ENCODE measurements around the gene ERFE.

ERFE gene

DNA sequence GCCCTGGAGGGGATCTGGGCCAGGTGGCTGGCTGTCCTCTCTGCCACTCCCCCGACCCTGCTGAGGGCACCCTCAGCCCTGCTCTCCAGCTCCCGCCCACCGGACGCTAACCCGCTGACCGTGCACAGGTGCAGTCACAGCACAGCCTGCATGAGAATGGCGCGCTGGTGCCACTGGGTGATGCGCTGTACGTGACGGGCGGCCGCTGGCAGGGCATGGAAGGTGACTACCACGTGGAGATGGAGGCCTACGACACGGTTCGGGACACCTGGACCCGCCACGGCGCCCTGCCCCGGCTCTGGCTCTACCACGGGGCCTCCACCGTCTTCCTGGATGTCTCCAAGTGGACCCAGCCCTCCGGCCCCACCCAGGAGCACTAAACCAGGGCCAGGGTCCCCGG is 8.1 kb upstream of the ERFE start:
- DNase-seq (ENCODE audit: extremely low spot score) = no peak

DNA sequence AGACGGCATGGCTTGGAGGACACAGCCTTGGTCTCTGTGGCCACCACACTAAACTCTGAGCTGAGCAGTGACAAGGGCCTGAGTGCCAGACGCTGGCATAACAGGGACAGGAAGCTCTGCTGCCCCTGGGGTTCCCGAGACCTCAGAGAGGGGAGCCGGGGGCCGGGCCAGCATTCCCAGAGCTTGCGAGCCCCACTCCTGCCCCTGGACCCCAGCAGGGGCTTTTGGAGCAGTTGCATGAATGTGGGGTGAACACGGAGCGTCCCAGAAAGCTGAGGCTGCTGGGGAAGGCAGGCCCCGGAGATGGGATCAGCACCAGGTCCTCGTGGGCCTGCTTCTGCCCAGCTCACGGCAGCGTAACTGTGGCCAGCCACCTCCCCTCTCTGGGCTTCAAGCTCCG is 7.6 kb upstream of the ERFE start:
- no peak for DNase-seq (ENCODE audit: extremely low spot score)
- POLR2A ChIA-PET = no interaction called here
- CTCF ChIA-PET = interaction anchor here (0.9 kb wide), 1 partner anchor 12 kb away, joined by 3 read pairs; no protein-coding TSS in a partner anchor
- TF ChIP-seq, protein P1, sequence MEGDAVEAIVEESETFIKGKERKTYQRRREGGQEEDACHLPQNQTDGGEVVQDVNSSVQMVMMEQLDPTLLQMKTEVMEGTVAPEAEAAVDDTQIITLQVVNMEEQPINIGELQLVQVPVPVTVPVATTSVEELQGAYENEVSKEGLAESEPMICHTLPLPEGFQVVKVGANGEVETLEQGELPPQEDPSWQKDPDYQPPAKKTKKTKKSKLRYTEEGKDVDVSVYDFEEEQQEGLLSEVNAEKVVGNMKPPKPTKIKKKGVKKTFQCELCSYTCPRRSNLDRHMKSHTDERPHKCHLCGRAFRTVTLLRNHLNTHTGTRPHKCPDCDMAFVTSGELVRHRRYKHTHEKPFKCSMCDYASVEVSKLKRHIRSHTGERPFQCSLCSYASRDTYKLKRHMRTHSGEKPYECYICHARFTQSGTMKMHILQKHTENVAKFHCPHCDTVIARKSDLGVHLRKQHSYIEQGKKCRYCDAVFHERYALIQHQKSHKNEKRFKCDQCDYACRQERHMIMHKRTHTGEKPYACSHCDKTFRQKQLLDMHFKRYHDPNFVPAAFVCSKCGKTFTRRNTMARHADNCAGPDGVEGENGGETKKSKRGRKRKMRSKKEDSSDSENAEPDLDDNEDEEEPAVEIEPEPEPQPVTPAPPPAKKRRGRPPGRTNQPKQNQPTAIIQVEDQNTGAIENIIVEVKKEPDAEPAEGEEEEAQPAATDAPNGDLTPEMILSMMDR (IDR thresholded peaks at IDR 0.05; ENCODE audit: control extremely low read depth, extremely low read depth, low read depth, missing control alignments) = no peak

More for the DNA sequence above, 8.1 kb upstream of the ERFE start:
- TF ChIP-seq, protein P1 (IDR thresholded peaks at IDR 0.05; ENCODE audit: control extremely low read depth, extremely low read depth, low read depth, missing control alignments) = no peak
- CTCF ChIA-PET = no interaction called here
- POLR2A ChIA-PET = no interaction called here

GRCh38 chr2:238151628-238152235 is 7.0 kb upstream of the ERFE start:
- ChIA-PET POLR2A (no interaction called here), CTCF (interaction anchor here (0.9 to 1.2 kb wide), 2 partner anchors 11 to 12 kb away, joined by 3 read pairs; no protein-coding TSS in a partner anchor)
- TF ChIP-seq, protein P1 (IDR thresholded peaks at IDR 0.05; ENCODE audit: control extremely low read depth, extremely low read depth, low read depth, missing control alignments) = no peak
- no peak for DNase-seq (ENCODE audit: extremely low spot score)

DNA sequence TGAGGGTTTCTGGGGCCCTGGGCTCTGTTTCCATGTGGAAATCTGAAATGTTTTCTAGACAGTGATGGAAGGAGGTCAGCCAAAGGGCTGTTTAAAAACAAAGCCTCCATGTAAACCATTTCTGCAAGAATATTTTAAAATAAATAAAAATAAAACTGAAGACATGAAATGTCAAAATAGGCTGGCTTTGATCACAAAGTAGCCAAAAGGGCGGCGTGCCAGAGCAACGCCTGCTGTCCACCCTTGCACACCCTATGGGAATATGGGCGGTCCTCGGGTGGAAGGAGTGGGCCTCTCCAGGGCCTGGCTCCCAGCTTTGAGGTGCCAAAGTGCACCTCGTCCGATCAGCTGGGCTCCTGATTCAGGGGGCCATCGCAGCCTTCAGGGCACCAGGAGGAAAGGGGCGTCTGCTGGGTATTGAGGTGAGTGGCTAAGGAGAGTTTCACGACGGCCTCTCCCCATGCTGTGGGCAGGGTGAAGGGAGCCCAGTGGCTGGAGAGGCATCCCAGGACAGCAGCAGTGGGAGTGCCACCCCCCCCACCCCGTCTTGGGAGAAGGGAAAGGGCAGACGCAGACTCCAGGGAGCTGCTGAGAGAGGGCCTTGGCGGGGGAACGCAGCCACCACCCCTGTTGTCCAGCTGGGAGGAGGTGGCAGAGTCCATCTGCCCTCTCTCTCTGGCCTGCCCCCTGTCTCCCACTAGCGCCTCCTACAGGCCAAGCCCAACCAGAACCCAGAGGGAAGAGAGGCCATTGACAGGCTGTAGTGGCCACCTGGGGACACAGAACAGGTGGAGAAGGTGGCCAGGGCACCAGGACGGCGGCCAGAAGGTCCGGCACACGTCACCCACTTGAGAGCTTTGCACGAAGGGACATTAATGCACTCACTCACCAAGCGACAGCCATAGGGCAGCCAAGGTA is 5.7 kb upstream of the ERFE start:
- TF ChIP-seq, protein P1 (IDR thresholded peaks at IDR 0.05; ENCODE audit: control extremely low read depth, extremely low read depth, low read depth, missing control alignments) = no peak
- CTCF ChIA-PET = interaction anchor here (1.2 kb wide), 1 partner anchor 12 kb away, joined by 3 read pairs; no protein-coding TSS in a partner anchor
- POLR2A ChIA-PET = no interaction called here

DNA sequence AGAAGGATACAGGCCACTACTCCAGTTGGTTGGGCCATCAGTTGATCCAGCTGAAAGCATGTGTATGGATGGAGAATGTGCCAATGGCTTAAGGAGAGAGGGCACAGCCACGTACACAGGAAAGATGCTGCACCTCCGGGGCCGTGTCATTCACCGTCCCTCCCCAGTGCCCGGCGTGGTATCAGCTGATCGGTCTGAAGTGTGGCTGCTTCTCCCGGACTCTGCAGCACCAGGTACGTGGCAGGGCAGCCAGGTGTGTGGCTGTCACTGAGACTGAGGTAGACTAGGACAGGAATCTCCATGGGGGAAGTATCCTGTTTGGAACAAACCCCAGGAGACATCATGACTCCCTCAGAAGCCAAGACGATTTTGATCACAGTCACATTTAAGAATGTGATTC is 4.2 kb upstream of the ERFE start:
- CTCF ChIA-PET = interaction anchor here (1.8 kb wide), 1 partner anchor 15 kb away, joined by 9 read pairs; the partner anchor contains the start of gene KLHL30
- POLR2A ChIA-PET = interaction anchor here (0.6 kb wide), 1 partner anchor 37 kb away, joined by 5 read pairs; no protein-coding TSS in a partner anchor
- no peak for DNase-seq (ENCODE audit: extremely low spot score)
- TF ChIP-seq, protein P1 (IDR thresholded peaks at IDR 0.05; ENCODE audit: control extremely low read depth, extremely low read depth, low read depth, missing control alignments) = no peak

More for the DNA sequence above, 5.7 kb upstream of the ERFE start:
- no peak for DNase-seq (ENCODE audit: extremely low spot score)

DNA sequence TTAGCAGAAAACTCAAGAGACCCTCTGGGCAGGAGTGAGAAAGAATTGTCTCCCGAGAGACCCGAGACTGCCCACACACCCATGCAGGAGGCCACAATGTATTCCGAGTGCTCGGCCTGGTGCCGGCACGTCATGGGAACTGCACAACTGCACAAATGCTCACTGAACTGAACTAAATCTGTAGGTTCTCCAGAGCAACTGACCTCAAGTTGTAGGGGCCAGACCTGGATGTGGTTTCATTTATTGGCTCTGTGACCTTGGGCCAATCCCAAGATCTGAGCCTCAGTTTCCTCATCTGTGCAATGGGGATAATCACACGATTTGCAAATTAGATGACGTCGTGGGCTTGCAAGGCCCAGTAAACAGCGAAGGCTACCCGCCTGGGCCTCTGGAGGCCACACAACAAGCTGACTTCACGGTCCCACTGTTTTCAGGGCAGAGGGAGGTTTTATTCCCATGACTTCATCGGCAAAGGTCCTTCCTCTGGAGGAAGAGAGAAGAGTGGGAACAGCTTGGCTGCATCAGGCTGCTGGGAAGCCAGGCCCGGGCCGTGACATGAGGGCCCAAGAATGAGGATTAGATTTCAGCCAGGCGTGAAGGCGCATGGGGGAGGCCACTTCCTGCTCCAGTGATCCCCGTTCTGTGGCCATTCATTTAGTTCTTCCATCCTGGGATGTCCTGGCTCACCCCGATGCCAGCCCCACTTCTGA is 3.6 kb upstream of the ERFE start:
- TF ChIP-seq, protein P1 (IDR thresholded peaks at IDR 0.05; ENCODE audit: control extremely low read depth, extremely low read depth, low read depth, missing control alignments) = no peak
- ChIA-PET CTCF (interaction anchor here (1.8 kb wide), 1 partner anchor 16 kb away, joined by 9 read pairs; the partner anchor contains the start of gene KLHL30), POLR2A (no interaction called here)
- no peak for DNase-seq (ENCODE audit: extremely low spot score)
